Fibroblast of skin of scalp (primary cell): Measurements from ENCODE around the gene B4GALT1.

ENCODE experiments used
- DNase-seq: peaks from one replicate; pipeline ENCODE4 v3.0.0-alpha.2; 2013

Gene B4GALT1

DNA sequence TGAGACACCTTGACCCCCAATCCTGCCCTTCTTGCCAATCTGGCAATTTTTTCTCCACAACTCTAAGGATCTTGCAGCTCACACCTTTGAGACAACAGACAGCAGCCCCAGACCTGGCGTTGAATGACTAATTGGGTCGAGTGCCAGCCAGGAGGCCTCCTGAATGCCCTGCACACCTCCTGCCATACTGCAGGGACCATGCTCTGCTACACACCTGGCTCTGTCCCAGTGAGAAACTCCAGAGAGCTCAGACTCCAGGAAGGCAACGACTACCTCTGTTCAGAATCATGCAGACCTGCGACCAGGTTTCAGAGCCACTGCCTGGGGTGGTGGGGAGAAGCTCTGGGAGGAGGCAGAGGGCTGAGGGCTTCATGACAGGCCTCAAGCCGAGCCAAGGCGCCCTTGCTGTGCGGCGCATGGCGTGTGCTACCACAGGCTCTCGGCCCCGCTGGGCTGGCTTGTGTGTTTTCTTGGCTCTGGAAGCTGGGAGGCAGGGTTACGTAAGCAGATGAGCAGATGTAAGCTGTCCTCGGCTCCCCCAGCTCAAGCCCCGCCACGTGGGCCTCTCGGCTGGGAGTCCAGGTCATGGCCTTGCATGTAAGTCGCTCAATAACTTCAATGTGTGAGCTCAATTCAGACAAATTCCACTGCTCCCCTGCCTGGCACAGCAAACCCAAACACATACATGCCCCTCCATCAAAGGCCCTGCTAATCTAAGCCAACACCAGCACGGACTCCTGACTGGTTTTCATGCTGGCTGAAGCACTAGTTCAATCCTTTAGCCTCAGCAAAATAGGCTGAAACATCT is 27.5 kb downstream of the B4GALT1 start:
- peak; percentile 96 for DNase-seq

DNA sequence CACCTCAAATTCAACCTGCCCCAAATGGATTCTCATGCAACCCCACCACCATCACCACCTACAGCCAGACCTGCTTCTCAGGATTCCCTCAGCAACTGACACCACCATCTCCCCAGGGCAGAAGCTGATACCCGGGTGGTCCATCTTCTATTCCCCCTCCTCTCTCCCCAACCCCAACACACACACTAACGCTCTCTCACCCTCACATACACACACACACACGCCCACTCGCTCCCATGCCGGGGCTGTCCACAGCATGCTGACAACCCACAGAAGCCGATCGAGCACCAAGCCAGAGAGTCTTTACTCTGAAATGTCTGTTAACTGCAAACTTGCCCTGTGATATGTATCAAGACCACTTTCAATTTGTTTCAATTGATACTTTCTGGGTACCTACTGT is 28.4 kb downstream of the B4GALT1 start:
- no peak for DNase-seq

DNA sequence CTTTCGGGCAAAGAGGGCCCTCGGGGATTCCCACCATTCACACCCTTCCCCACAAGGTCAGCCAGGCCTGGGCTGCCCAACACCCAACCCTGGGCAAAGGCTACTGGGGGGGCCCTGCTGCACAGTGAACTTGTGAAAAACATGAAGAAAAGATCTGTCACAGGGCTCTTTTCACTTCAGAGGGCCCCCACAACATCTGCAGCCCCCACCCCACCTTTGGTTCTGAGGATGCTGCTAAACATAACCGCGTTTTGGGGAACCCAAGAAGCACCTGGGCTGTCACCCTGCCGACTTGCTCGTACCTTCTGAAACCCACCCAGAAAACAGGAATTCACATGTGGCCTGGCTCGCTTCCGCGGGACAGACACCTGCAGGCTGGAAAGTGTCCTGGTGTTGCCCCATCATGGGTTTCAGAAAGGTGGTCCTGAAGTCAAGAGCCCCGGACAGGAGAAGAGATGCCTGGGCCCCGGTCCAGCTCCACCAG is 29.3 kb downstream of the B4GALT1 start:
- no peak for DNase-seq

DNA sequence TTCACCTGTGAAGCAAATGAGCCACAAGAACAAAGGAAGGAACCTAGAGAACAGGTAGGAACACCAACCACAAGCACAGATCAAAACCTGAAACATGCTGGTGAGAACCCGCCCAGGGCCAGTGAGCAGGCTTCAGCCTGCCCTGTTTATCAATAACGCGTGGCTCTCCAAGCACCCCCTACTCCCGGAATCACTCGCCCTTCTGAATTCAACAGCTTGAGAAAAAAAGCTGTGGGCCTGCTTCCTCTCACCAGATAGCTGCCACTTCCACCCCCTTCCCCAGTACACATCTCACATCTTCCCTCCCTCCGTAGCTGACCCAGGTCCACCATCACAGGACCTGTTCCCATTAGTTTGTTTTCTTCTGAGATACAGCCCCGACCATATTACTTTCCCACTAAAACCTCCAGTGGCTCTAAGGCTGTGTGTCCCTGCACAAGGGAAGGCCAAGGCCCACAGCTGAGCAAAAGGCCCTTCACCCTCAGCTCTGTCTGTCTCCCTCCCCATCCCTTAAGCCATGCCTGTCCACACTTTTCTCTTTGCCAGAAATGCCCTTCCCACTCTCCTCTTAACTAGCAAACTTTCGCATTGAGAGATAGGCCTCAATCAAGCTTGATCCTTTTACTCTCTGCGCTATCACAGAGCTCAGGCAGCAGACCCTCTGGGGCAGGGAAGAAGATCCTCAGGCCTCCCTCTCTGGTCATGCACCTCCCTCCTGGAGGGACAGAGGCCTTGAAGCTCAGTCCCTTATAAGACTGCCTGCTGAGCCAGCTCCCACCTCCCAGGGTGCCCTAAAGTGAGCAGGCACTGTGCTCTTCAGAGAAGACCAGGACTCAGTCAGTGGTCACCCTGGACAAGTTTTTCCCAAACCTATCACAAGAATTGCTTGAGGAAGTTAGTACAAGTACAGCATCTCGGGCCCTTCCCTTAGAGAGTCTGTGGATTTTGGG is 30.1 kb downstream of the B4GALT1 start:
- no peak for DNase-seq

DNA sequence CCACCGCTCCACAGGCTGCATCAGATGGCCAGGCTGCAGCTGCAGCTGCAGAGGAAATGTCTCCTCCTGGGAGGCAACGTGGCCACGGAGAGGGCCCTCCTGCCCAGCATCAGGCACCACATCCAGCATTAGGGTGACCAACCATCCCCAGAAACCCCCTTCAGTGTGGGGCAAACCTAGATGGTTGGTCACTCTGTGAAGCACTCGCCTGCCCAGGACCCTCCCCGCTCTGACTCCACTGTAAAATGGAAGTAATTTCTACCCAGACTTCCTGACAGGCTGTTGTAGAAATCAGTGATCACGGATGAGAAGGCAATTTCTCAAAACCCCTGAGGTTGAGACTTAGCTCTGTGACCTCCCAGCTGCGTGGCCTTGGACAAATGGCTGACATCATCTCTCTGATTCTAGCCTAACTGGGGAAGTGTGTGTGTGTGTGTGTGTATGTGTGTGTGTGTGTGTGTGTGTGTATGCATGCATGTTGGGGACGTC is 31.6 kb downstream of the B4GALT1 start:
- no peak for DNase-seq

DNA sequence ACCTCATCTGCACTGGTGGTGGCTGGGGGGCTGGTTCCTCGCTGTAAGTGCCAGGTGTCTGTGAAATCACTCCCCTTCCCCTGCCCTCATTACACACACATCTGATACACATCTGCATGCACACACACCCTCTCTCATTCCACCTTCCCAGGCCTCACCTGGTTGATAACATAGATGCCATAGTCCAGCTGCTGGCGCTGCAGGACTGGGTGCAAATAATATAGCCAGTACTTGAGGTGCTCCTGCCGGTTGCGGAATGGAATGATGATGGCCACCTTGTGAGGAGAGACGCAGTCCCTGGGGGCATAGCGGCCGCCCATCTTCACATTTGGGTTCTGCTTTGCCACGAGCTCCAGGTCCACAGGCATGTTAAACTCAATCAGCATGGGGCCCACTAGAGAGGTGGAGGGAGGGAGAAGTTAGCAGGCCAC is 32.1 kb downstream of the B4GALT1 start:
- no peak for DNase-seq

DNA sequence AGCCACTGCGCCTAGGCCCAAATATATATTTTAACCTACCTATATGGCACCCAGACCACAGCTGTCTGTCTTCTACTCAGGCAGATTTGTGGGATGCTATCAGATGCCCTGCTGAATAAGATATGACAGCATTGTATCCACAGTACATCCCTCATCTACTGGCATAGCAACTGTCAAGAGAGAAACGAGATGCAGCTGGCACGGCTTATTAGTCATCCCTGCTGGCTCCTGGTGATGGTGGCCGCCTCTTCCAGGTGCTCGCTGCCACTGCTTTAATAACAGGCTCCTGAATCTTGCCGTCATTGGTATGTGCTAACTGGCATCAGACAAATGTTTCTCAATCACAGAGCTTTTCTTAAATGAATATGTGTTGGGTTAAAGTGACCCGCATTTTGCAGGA is 34.0 kb downstream of the B4GALT1 start:
- DNase-seq: no peak

DNA sequence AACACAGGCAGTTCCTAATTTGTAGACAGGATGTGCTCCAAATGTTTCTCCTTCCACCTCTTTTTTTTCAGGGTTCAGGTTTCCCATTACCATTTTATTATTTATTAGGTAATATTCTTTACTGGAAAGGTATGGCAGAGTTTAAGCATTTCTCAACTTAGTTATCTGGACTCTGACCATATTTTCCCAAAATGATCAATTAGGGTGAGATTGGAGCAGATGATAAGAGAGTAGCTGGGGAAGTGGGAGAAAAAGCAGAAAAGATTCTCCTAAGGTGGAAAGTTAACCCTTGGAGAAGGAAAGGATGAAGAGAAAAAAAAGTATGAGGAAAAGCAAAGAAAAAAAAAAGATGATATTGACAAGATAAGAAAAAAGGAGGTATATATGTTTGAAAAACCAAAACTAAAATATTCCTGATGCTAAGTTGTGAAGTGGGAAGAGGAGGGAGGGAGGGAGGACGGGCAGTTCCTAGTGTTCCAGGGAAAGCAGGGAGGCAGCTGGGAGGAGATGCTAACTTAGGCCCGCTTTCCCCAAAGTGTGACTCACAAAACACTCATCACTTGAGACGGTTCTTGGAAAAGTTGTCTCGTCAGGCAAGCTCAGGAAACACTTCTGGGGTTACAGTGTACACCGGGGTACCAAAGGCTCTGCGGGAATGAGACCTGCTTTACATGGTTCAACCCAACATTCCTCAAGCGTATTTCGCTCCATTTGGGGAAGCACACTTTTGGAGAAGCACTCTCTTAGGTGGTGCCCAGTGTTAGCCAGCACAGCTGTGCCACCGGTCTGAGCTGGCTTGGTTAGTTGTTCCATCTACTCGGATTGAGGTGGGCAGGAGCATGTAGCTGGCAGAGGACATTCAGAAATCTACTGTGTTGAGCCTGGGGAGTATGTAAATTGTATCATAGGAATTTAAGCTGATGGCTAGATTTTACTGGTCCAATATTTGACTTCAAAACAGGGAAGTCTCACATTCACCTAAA is 35.1 kb downstream of the B4GALT1 start:
- peak; percentile 80 for DNase-seq

DNA sequence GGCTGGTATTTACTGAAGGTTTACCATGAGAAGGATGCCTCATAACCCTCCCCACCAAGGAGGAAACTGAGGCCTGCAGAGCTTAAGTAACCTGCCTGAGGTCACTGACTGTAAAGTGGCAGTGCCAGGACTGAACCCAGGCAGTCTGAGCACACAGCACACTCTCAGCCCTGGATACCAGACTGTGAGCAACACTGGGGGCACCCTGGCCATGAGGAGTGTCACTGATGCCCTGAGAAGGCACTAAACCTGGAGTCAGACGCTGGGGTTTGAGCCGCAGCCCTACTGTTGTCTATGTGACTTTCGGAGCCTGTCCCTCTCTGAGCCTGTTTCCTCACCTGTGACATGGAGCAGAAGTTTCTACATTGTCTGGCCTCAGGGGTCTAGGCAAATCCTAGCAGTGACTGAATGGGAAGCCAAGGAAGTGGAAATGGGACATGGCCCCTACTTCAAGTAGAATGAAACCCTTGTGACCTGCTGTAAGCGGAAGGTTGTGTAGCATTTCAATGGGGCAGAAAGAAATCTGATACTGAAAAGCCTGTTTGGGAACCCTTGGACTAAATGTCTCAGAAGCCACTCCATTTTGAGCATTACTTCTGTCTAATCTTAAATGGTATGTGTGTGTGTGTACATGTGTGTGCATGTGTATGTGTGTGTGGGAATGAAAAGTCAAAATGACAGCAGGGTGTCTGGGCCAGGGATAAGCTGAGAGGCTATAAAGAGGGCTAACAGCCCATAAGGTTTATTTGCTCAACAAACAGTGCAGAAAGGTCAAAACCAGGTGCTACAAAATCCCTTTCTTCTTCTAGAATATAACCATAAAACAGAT is 36.0 kb downstream of the B4GALT1 start:
- DNase-seq: no peak

DNA sequence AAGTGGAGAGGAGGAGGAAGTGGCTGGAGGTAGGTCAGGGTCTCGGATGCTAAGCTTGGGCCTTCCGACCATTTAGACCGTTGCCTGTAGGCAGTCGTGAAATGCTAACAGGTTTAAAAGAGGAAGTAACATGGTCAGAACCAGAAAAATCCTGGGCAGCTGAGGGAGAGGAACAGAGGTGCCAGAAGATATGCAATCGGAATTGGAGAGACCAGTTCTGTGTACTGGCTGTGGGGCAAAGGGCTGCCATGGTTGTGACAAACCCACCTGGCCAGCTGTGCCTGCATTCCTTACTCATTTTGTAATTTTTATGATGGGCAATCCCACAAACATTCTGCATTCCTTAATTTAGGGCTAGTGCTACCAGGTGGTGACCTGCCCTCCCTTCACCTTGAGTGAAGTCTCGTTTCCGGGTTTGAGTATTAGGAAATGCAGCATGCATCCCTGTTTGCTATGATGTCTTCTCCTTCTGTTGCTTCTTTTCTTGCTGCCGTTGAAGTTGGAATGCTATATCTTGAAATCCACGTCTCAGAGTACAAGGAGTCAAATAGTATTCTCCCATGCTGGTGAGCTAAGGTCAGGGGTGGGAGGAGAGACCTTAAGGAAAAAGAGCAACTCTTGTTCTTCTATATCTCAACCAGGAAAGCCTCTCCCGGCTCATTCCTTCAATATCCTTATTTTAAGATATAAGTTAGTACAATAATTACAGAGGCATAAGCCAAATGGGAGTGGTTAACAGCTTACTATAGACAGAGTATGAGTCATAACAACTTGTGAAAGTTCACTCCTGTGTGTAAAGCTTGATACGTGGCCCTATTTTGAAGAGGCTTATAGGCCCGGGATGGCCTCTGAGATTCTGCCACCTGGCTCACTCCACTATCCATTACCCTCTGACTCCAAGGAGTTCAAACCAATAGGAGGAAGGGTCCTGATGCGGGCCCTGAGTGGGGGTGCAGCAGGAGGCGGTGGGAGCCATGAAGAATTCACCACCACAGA is 37.0 kb downstream of the B4GALT1 start:
- DNase-seq: peak; percentile 56

DNA sequence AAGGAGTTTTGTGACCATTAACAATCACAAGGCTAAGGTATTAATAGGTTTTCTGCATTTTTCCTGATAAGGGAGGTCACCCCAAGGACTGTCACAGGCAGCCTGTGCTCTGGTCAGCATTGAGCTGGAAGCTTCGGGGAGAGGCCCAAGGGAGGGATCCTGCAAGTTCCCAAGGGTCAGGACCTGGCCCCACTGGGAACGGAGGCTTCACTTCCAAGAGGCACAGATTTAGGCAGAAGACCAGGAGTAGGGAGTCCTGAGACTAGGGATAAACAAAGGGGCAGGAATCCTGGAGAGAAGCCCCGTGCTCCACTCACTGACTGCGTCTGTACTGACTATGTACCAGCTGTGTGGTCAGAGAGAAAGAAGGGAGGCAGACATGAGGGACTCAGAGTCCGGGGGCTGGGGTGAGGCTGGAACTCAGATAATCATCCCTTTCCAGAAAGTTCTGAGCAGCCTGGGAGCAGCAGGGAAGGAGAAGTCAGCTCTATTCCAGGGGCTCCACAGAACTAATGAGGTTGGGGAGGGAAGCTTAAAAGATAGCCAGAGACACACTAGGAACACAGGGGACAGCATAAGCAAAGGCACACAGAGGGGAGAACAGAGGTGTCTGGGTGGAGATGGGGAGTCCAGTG is 37.8 kb downstream of the B4GALT1 start:
- DNase-seq: no peak

DNA sequence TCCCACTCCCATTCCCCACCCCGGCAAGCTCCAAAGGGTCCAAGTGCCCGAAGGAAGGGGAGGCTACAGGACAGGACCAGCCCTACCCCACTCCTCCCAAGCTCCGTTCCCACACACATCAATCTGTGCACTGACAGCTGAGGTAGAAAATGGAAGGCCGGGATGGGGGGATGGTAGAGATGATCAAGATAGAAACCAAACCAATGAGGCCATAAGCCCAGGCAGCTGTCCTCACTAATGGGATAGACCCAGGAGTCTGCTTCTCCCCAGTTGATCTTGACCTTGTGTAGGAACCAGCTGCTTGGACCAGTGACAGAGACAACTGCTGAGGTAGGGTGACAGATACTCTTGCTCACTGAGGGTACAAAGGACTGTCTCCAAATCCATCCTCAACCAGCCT is 38.6 kb downstream of the B4GALT1 start:
- DNase-seq: no peak

DNA sequence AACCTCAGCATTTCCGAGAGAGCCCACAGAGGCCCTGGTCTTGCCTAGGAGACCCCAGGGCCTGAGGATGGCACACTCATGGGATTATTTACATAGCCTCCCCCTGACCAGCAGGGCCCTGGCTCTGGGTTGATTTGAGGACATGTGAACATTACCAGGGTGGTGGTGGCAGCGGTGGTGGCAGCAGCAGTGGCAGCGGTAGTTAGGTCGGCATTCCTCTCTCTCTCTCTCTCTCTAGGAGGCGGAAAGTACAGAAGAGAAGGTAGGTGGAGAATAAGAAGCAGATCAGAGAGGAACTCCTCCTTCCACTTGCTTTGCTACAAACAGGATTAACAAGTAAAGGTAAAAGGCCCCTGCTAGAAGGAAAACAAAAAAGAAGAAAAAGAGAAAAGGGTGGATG is 39.3 kb downstream of the B4GALT1 start:
- DNase-seq: no peak

DNA sequence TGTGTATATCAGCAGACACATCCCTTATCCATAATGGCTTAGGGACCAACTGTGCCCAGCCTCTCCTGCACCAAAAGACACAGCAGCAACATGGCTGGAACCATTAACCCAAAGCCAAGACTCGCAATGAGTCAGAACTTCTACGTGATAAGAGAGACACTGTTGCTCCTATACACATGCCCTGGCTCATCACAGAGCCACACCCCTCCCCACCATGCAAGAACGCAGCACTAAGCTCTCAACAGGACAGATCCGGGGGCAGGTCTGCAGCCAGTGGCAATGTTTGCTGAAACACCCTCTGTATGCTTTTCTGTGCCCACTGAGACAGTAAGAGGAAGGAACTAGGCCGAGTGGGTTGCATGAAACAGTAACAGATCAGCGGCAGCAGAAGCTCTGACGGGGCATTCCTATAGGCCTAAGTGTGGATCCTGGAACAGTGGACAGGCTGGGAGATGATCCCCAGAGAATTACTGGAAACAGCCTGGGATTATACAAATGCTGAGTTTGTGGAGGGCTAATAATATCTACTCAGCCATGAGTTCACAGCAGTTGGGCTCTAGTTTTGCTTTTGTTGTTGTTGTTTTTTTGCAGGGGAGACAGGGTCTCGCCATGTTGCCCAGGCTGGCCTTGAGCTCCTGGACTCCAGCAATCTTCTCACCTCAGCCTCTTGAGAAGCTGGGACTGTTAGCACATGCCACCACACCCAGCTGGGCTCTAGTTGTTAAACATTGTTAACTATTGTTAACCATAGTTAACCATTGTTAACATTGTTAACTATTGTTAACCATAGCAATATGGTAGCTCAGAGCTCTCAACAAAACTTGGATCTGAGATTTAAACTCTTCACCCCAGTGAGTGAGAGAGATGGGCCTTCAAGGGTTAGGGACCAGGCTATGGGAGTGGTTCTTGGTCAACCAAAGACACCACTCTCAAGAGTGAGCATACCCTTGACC is 41.0 kb downstream of the B4GALT1 start:
- no peak for DNase-seq

DNA sequence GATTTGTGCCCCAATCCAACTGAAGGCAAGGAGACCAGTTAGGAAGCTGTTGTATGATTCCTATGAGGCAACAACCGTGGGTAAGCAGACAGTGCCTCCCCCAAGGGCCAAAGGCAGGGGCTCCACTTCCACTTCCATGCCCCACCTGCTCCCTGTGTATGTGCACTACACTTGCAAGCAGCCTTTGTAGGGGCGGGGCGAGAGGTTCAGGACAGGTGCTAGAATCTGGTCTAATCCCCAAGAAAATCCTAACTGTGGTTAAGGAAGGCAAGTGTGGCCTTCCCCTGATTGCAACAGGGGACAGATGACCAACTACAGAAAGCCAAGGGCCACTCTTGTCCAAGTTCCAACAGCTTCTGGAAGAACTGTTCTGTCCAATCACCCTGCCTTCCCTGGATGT is 41.7 kb downstream of the B4GALT1 start:
- no peak for DNase-seq

DNA sequence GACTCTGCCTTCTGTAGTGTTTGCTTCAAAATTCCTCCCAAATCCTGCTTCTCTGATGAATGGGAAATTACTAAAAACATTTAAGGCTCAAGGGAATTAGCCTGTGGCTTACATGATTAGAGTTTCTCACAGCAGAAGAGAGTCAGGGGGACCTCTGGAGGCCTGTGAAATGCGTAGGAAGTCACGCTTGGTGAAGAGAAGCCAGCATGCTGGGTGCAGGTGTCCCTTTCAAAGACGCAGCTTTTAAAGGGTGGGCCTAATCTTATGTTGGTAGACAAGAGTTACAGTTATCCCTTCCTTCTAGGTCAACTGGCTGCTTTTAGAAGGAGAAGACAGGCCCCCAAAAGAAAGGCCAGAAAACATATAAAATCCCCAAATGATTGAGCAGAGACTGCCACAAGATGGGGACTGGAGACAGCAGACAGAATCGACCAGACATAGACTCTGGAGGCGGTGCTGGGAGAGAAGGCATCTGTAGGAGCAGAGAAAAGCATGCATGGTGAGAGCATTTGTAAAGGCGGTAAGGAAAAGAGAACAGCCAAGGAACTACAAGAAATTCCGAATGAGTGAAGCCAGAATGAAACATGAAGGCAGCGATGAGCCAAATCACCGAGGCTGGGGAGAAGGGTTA is 42.3 kb downstream of the B4GALT1 start:
- DNase-seq: no peak

DNA sequence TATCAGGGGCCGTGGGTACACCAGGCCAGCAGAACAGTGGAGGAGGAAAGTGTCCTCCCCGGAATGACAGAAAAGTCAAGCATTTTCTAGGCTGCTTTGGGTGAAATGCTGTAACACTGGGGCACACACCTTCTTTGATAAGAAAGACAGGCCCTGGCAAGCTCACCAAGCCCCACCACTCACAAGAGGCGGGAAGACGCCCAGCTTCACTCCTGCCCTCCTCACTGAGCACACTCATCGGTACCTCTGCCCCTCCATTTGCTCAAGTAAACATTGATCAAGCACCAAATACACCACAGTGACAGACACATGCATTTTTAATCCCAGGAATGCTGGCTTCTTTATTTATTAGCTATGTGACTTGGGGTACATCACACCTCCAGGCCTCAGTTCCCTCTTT is 43.1 kb downstream of the B4GALT1 start:
- no peak for DNase-seq
